HG03108 (cell line): ENCODE results near the gene CACNA1H.

Experiments
- ATAC-seq: cut with Tn5 transposase; IDR thresholded peaks from one replicate; pipeline ENCODE4 v1.9.1; 2021; ENCODE audit warnings: moderate library complexity; ENCODE audit not compliant: unreplicated experiment

CACNA1H gene

GRCh38 chr16:1157639-1158455 is 4.9 kb downstream of the CACNA1H start:
- ATAC-seq = no peak

- no peak for ATAC-seq
Observed at GRCh38 chr16:1158456-1159324, 5.8 kb downstream of the CACNA1H start.

GRCh38 chr16:1159325-1159972 is 6.5 kb downstream of the CACNA1H start:
- ATAC-seq = no peak

GRCh38 chr16:1159973-1160772 is 7.3 kb downstream of the CACNA1H start:
- no peak for ATAC-seq

- ATAC-seq = no peak
Observed at GRCh38 chr16:1160773-1161348, 8.0 kb downstream of the CACNA1H start.

- no peak for ATAC-seq
Observed at GRCh38 chr16:1162701-1163566, 10.0 kb downstream of the CACNA1H start.

- ATAC-seq = no peak
Observed at GRCh38 chr16:1163567-1164055, 10.7 kb downstream of the CACNA1H start.

GRCh38 chr16:1164382-1164781 is 11.5 kb downstream of the CACNA1H start:
- ATAC-seq = no peak

GRCh38 chr16:1164975-1165374 is 12.1 kb downstream of the CACNA1H start:
- no peak for ATAC-seq

- ATAC-seq = no peak
Observed at GRCh38 chr16:1165511-1165910, 12.6 kb downstream of the CACNA1H start.

- ATAC-seq = no peak
Observed at GRCh38 chr16:1167276-1168107, 14.6 kb downstream of the CACNA1H start.

- ATAC-seq = no peak
Observed at GRCh38 chr16:1168837-1169236, 15.9 kb downstream of the CACNA1H start.

- ATAC-seq = no peak
Observed at GRCh38 chr16:1169285-1170075, 16.6 kb downstream of the CACNA1H start.

- ATAC-seq = no peak
Observed at GRCh38 chr16:1170076-1170418, 17.1 kb downstream of the CACNA1H start.

GRCh38 chr16:1171001-1171400 is 18.1 kb downstream of the CACNA1H start:
- no peak for ATAC-seq

GRCh38 chr16:1171854-1172428 is 19.0 kb downstream of the CACNA1H start:
- ATAC-seq = no peak

GRCh38 chr16:1172651-1173050 is 19.7 kb downstream of the CACNA1H start:
- no peak for ATAC-seq
